HepG2 (cell line): ENCODE measurements around the gene UPF3B. TPM values are rescaled to one million over a fixed set of nuclear protein-coding genes. Genes with fewer than 3 reads are reported as not detected.

ENCODE experiments used
- AHR ChIP-seq: IDR thresholded peaks from 2 replicates; pipeline ENCODE4 v1.6.1; 2018; ENCODE audit warnings: missing genetic modification reagents, missing compliant biosample characterization
- ARID3A ChIP-seq: IDR thresholded peaks from 2 replicates; pipeline ENCODE4 v1.6.1; 2012; ENCODE audit warnings: low read depth, low read length, improper control_type of control experiment
- ATF7-NPFF ChIP-seq: sonication (generic); formaldehyde crosslinking; IDR thresholded peaks from 2 replicates; pipeline ENCODE4 v1.8.1; 2023; ENCODE audit warnings: mild to moderate bottlenecking, low read depth, missing genetic modification reagents, moderate library complexity
- CBX5 ChIP-seq: sonication (generic); formaldehyde crosslinking; IDR thresholded peaks from 2 replicates; pipeline ENCODE4 v1.4.0; 2020; ENCODE audit warnings: missing genetic modification reagents, borderline replicate concordance
- HIVEP1 ChIP-seq: sonication (generic); formaldehyde crosslinking; IDR thresholded peaks from 2 replicates; pipeline ENCODE4 v1.4.0; 2020; ENCODE audit warnings: mild to moderate bottlenecking, missing genetic modification reagents
- HOXA7 ChIP-seq: sonication (generic); formaldehyde crosslinking; IDR thresholded peaks from 2 replicates; pipeline ENCODE4 v1.8.1; 2022; ENCODE audit warnings: mild to moderate bottlenecking, missing genetic modification reagents, moderate library complexity
- MAF1 ChIP-seq: sonication (generic); formaldehyde crosslinking; IDR thresholded peaks from 2 replicates; pipeline ENCODE4 v1.5.0; 2020; ENCODE audit warnings: missing genetic modification reagents, borderline replicate concordance
- MEIS2 ChIP-seq: sonication (generic); formaldehyde crosslinking; IDR thresholded peaks from 2 replicates; pipeline ENCODE4 v1.9.0; 2021; ENCODE audit warnings: mild to moderate bottlenecking, missing genetic modification reagents
- MYNN ChIP-seq: sonication (generic); formaldehyde crosslinking; IDR thresholded peaks from 2 replicates; pipeline ENCODE4 v1.4.0; 2020; ENCODE audit warnings: mild to moderate bottlenecking, low read depth, missing genetic modification reagents
- ONECUT2 ChIP-seq: sonication (generic); formaldehyde crosslinking; IDR thresholded peaks from 2 replicates; pipeline ENCODE4 v1.4.0; 2020; ENCODE audit warnings: missing genetic modification reagents
- REXO4 ChIP-seq: sonication (generic); formaldehyde crosslinking; IDR thresholded peaks from 2 replicates; pipeline ENCODE4 v1.8.0; 2022; ENCODE audit warnings: missing genetic modification reagents, mild to moderate bottlenecking, borderline replicate concordance
- SIX4 ChIP-seq: sonication (generic); formaldehyde crosslinking; IDR thresholded peaks from 2 replicates; pipeline ENCODE4 v1.4.0; 2020; ENCODE audit warnings: missing genetic modification reagents
- SMC3 ChIP-seq: IDR thresholded peaks from 2 replicates; pipeline ENCODE4 v1.6.1; 2011; ENCODE audit warnings: low read length, improper control_type of control experiment
- SOX13 ChIP-seq, 3 experiments: fragments of 450-650 bp in 1 of 3; sonication (generic) in 1 of 3; formaldehyde crosslinking in 1 of 3; IDR thresholded peaks in 2 of 3; conservative IDR thresholded peaks in 1 of 3; 2 replicates each; pipeline versions ENCODE4 v1.5.0 to v1.6.1; 2016 to 2020; ENCODE audit warnings: antibody characterized with exemption in 1 of 3, mild to moderate bottlenecking in 1 of 3, missing compliant biosample characterization in 1 of 3, missing genetic modification reagents in 1 of 3, moderate library complexity in 1 of 3
- SOX6 ChIP-seq, 2 experiments: fragments of 450-650 bp in 1 of 2; sonication (generic) in 1 of 2; formaldehyde crosslinking in 1 of 2; IDR thresholded peaks; 2 replicates each; pipeline versions ENCODE4 v1.4.0 to v1.6.1; 2017 to 2020; ENCODE audit warnings: antibody characterized with exemption in 1 of 2, mild to moderate bottlenecking in 1 of 2, missing genetic modification reagents in 1 of 2
- SSRP1 ChIP-seq: IDR thresholded peaks from 2 replicates; pipeline ENCODE4 v1.6.1; 2016; ENCODE audit warnings: control low read depth
- ZBTB7A ChIP-seq: sonication (generic); formaldehyde crosslinking; IDR thresholded peaks from 2 replicates; pipeline ENCODE4 v1.8.0; 2022; ENCODE audit warnings: mild to moderate bottlenecking, missing genetic modification reagents
- ZMYM4 ChIP-seq: sonication (generic); formaldehyde crosslinking; IDR thresholded peaks from 2 replicates; pipeline ENCODE4 v1.8.1; 2023; ENCODE audit warnings: mild to moderate bottlenecking, missing genetic modification reagents
- ZNF20 ChIP-seq: sonication (generic); formaldehyde crosslinking; IDR thresholded peaks from 2 replicates; pipeline ENCODE4 v1.4.0; 2020; ENCODE audit warnings: mild to moderate bottlenecking, moderate library complexity, missing genetic modification reagents
- polyA plus RNA-seq, 8 experiments: library from polyadenylated mRNA; depleted of rRNA in 3 of 8; stranded (reverse) in 7 of 8; unstranded in 1 of 8; fragments of >200 nt; fragmentation: Illumina TruSeq in 4 of 8; extraction: Trizol in 4 of 8; gene quantifications; 2 replicates each; pipeline versions ENCODE4 v1.2.1 to v1.2.3, GENCODE V29; 2011 to 2016; ENCODE audit warnings: low read depth in 4 of 8, missing spikeins in 1 of 8, mixed read lengths in 1 of 8; ENCODE audit not compliant: insufficient read depth in 1 of 8
- total RNA-seq, 5 experiments: library from RNA; depleted of rRNA; stranded (reverse); fragments of >200 nt; fragmentation: Illumina TruSeq; extraction: Trizol; gene quantifications; 2 replicates each; pipeline ENCODE4 v1.2.3, GENCODE V29; 2016; ENCODE audit warnings: low read depth in 1 of 5
- TF ChIP-seq, protein P1 (sequence below): sonication (generic); formaldehyde crosslinking; IDR thresholded peaks from 2 replicates; pipeline ENCODE4 v1.4.0; 2020; ENCODE audit warnings: missing genetic modification reagents, borderline replicate concordance
- TF ChIP-seq, protein P2 (sequence below): sonication (generic); formaldehyde crosslinking; IDR thresholded peaks from 2 replicates; pipeline ENCODE4 v1.4.0; 2020; ENCODE audit warnings: mild to moderate bottlenecking, missing genetic modification reagents

UPF3B gene
- total and polyA plus RNA-seq, 2 of the 13 experiments (the other 11 are each of a cell fraction or from before 2014, with no cell fraction given), result 5.2 to 7.2 TPM

DNA sequence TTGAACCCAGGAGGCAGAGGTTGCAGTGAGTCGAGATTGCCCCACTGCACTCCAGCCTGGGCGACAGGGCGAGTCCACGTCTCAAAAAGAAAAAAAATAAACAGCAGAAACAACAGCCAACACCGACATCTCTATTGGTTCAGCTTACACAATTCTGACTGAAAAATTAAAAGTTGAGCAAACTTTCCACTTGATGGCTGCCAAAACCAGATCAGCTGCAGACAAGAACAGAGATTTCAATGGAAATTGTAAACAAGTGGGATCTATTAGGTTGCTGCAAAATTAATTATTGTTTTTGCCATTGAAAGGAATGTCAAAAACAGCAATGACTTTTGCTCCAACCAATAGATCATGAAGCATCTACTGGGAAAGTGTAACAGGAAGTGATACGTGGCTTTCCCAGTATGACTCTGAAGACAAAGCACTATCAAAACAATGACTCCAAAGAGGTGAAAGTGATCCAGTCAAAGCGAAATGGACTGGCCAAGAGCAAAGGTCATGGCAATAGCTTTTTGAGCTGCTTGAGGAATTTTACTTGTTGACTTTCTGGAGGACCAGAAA, 26.3 kb downstream of the UPF3B start (continued):
- TF ChIP-seq ARID3A (no peak), AHR (CRISPR knock-in tag) (no peak), ZBTB7A (CRISPR knock-in tag) (no peak), MEIS2 (no peak), MAF1 (CRISPR knock-in tag) (no peak), ONECUT2 (CRISPR knock-in tag) (no peak), HIVEP1 (CRISPR knock-in tag) (no peak), ATF7-NPFF (CRISPR knock-in tag) (no peak), CBX5 (no peak), REXO4 (no peak), SIX4 (CRISPR knock-in tag) (no peak), SSRP1 (CRISPR knock-in tag) (no peak), MYNN (CRISPR knock-in tag) (no peak), SOX13 (IDR thresholded peaks at IDR 0.05) (no peak; the same call in 1 of the 2 replicates), SOX13 (CRISPR knock-in tag; conservative IDR thresholded peaks at IDR 0.05 in 1 of 2, IDR thresholded peaks at IDR 0.05 in 1 of 2) (peak in 1 of 2 experiments; percentile 91; a peak in 2 of 4 replicates), ZNF20 (CRISPR knock-in tag) (no peak), ZMYM4 (no peak), SMC3 (no peak), HOXA7 (CRISPR knock-in tag) (no peak), SOX6 (IDR thresholded peaks at IDR 0.05) (no peak), SOX6 (CRISPR knock-in tag; IDR thresholded peaks at IDR 0.05) (peak; percentile 81)
- TF ChIP-seq, protein P1, sequence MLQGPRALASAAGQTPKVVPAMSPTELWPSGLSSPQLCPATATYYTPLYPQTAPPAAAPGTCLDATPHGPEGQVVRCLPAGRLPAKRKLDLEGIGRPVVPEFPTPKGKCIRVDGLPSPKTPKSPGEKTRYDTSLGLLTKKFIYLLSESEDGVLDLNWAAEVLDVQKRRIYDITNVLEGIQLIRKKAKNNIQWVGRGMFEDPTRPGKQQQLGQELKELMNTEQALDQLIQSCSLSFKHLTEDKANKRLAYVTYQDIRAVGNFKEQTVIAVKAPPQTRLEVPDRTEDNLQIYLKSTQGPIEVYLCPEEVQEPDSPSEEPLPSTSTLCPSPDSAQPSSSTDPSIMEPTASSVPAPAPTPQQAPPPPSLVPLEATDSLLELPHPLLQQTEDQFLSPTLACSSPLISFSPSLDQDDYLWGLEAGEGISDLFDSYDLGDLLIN (CRISPR knock-in tag), result no peak
- TF ChIP-seq, protein P2, sequence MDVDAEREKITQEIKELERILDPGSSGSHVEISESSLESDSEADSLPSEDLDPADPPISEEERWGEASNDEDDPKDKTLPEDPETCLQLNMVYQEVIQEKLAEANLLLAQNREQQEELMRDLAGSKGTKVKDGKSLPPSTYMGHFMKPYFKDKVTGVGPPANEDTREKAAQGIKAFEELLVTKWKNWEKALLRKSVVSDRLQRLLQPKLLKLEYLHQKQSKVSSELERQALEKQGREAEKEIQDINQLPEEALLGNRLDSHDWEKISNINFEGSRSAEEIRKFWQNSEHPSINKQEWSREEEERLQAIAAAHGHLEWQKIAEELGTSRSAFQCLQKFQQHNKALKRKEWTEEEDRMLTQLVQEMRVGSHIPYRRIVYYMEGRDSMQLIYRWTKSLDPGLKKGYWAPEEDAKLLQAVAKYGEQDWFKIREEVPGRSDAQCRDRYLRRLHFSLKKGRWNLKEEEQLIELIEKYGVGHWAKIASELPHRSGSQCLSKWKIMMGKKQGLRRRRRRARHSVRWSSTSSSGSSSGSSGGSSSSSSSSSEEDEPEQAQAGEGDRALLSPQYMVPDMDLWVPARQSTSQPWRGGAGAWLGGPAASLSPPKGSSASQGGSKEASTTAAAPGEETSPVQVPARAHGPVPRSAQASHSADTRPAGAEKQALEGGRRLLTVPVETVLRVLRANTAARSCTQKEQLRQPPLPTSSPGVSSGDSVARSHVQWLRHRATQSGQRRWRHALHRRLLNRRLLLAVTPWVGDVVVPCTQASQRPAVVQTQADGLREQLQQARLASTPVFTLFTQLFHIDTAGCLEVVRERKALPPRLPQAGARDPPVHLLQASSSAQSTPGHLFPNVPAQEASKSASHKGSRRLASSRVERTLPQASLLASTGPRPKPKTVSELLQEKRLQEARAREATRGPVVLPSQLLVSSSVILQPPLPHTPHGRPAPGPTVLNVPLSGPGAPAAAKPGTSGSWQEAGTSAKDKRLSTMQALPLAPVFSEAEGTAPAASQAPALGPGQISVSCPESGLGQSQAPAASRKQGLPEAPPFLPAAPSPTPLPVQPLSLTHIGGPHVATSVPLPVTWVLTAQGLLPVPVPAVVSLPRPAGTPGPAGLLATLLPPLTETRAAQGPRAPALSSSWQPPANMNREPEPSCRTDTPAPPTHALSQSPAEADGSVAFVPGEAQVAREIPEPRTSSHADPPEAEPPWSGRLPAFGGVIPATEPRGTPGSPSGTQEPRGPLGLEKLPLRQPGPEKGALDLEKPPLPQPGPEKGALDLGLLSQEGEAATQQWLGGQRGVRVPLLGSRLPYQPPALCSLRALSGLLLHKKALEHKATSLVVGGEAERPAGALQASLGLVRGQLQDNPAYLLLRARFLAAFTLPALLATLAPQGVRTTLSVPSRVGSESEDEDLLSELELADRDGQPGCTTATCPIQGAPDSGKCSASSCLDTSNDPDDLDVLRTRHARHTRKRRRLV (CRISPR knock-in tag), result no peak
